ENCODE measurements around the gene NTN4. TPM values are rescaled to one million over a fixed set of nuclear protein-coding genes. Genes with fewer than 3 reads are reported as not detected.

Gene NTN4
- polyA plus RNA-seq, 1 experiment, result 582 TPM

DNA sequence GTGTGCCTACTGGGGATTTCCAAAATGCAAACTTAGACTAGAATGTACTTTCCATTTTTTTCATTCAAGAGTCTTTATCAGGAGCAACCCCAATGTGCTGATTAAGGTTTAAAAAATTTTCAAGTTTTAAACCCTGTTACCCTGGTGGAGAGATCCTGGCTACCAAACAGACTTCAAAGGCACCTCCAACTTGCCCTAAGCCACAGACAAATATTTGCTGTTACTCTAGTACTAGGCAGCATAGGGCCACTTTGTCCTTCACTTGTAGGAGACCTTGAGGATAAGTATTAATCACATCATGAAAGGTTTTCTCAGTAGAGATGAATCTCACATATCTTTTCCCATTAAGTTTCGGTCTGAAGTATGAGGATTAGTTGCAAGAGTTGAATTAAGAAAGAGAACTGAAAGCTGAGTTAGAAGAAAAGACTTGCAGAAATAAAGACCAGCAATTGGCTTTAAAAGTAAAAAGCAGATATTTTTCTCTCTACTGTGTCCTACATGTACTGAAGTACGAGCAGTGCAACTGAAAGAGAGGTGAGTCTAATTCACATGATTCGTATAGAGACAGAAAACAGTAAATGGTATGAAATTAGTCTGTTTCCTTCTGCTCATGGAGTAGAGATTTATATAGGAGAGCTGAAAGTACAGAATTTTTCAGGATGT is 28.3 kb downstream of the NTN4 start:
- CTCF ChIA-PET, result no interaction called here
- DNase-seq (ENCODE audit: low read depth), result no peak
- H3K4me3 ChIP-seq (ENCODE audit: low read depth, low read length), result no peak overlapping the region
- TF ChIP-seq, protein P1, sequence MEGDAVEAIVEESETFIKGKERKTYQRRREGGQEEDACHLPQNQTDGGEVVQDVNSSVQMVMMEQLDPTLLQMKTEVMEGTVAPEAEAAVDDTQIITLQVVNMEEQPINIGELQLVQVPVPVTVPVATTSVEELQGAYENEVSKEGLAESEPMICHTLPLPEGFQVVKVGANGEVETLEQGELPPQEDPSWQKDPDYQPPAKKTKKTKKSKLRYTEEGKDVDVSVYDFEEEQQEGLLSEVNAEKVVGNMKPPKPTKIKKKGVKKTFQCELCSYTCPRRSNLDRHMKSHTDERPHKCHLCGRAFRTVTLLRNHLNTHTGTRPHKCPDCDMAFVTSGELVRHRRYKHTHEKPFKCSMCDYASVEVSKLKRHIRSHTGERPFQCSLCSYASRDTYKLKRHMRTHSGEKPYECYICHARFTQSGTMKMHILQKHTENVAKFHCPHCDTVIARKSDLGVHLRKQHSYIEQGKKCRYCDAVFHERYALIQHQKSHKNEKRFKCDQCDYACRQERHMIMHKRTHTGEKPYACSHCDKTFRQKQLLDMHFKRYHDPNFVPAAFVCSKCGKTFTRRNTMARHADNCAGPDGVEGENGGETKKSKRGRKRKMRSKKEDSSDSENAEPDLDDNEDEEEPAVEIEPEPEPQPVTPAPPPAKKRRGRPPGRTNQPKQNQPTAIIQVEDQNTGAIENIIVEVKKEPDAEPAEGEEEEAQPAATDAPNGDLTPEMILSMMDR (IDR thresholded peaks at IDR 0.05; ENCODE audit: insufficient read depth, low read depth, low read length), result no peak
- no peaks in the 10 kb centered on the region for H3K27me3 ChIP-seq (ENCODE audit: control insufficient read depth, insufficient read depth, low read length)
- no peaks in the 10 kb centered on the region for H3K36me3 ChIP-seq (ENCODE audit: control insufficient read depth, insufficient read depth, low read length)
- POLR2A ChIA-PET, result no interaction called here

DNA sequence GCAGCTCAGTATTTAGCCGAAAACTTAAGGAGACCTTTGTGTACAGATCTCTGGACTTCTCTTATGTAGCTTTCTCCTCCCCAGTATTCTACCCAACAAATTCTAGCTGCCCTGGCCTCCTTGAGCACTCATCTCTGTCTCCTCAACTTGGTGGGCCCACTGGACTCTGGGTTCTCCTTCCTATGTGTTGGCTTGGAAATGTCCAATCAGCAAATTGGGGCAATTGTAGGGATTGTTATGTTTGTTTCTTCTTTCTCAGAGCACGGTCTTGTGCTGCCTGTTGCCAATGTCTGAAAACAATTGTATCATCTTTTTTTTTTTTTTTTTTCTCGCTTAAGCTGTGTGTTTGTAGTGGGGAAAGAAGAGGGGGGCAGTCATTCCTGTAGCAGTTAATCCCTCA is 30.2 kb downstream of the NTN4 start:
- H3K27me3 ChIP-seq (ENCODE audit: control insufficient read depth, insufficient read depth, low read length), result no peaks in the 10 kb centered on the region
- H3K36me3 ChIP-seq (ENCODE audit: control insufficient read depth, insufficient read depth, low read length), result no peaks in the 10 kb centered on the region
- DNase-seq (ENCODE audit: low read depth), result no peak
- H3K4me3 ChIP-seq (ENCODE audit: low read depth, low read length), result no peak overlapping the region
- POLR2A ChIA-PET, result no interaction called here
- CTCF ChIA-PET, result no interaction called here
- TF ChIP-seq, protein P1 (IDR thresholded peaks at IDR 0.05; ENCODE audit: insufficient read depth, low read depth, low read length), result no peak

DNA sequence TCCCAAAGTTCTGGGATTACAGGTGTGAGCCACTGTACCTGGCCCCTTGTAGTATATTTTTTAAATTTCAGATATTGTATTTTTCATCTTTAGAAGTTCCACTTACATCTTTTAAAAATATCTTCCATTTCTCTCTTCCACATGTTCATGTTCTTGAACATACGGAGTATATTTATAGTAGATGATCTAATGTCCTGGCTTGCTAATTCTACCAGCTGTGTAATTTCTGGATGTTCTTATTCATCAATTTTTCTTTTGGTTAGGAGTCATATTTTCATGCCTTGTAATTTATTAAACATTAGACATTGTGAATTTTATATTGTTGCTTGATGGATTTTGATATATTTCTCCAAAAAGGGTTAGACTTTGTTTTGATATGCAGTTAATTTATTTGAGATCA is 30.8 kb downstream of the NTN4 start:
- no peak for DNase-seq (ENCODE audit: low read depth)
- CTCF ChIA-PET, result no interaction called here
- TF ChIP-seq, protein P1 (IDR thresholded peaks at IDR 0.05; ENCODE audit: insufficient read depth, low read depth, low read length), result no peak

DNA sequence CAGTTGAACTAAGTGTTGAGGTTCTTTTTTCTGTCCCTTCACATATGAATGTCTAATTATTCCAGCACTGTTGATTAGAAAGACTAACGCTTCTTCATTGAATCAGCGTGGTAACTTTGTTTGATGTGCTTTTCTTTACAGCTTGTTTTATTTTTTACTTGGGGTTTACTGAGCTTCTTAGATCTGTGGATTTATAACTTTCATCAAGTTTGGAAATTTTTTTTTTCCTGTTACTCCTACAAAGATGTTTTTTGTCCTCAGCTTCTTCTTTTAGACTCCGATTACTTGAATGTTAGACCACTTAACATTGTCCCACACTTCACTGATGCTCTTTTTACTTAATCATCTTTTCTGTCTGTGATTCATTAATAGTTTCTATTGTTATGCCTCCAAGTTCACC is 31.5 kb downstream of the NTN4 start:
- Histone ChIP-seq H3K4me3 (ENCODE audit: low read depth, low read length) (no peak overlapping the region), H3K36me3 (ENCODE audit: control insufficient read depth, insufficient read depth, low read length) (peaks cover 2% of the 10 kb centered on the region; the same call in 1 of the 2 replicates), H3K27me3 (ENCODE audit: control insufficient read depth, insufficient read depth, low read length) (no peaks in the 10 kb centered on the region)
- ChIA-PET CTCF (no interaction called here), POLR2A (no interaction called here)
- no peak for DNase-seq (ENCODE audit: low read depth)
- TF ChIP-seq, protein P1 (IDR thresholded peaks at IDR 0.05; ENCODE audit: insufficient read depth, low read depth, low read length), result no peak

More for the DNA sequence above, 30.8 kb downstream of the NTN4 start:
- Histone ChIP-seq H3K36me3 (ENCODE audit: control insufficient read depth, insufficient read depth, low read length) (peaks cover 2% of the 10 kb centered on the region; the same call in 1 of the 2 replicates), H3K4me3 (ENCODE audit: low read depth, low read length) (no peak overlapping the region), H3K27me3 (ENCODE audit: control insufficient read depth, insufficient read depth, low read length) (no peaks in the 10 kb centered on the region)
- POLR2A ChIA-PET, result no interaction called here

DNA sequence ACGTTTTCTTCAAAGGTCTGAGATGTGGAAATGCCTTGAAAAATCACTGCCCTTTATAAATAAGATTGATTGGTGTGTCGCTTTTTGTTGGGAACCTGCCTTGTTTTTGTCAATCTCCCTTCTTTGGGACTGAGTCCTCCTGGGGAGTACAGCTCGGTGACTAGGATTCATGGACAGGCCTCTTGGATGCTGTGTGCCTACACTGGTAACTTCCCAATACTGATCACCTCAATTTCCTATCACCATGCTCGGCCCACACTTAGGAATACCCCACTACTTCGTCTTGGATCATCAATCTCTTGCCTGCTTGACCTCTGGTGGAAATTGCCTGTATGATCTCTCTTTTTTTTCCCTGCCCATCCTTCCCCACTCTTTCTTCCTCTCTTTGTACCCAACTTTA is 34.2 kb downstream of the NTN4 start:
- TF ChIP-seq, protein P1 (IDR thresholded peaks at IDR 0.05; ENCODE audit: insufficient read depth, low read depth, low read length), result no peak
- H3K4me3 ChIP-seq (ENCODE audit: low read depth, low read length), result no peak overlapping the region
- ChIA-PET POLR2A (no interaction called here), CTCF (no interaction called here)
- H3K27me3 ChIP-seq (ENCODE audit: control insufficient read depth, insufficient read depth, low read length), result no peaks in the 10 kb centered on the region
- no peak for DNase-seq (ENCODE audit: low read depth)
- peaks cover 2% of the 10 kb centered on the region; the same call in 1 of the 2 replicates for H3K36me3 ChIP-seq (ENCODE audit: control insufficient read depth, insufficient read depth, low read length)
